NCI-H1417 treated with DMSO at 0.1 percent for 48 hours (cell line): Measurements from ENCODE around the gene PSMC3IP.
"Not testable (repeated sequence)": the region's sequence is repeated elsewhere in the genome, so short reads cannot be mapped to it uniquely, and the experiment has no call there.

ENCODE experiments used
- DNase-seq: peaks from one replicate; lab custom pipeline; 2025; lab: John Stamatoyannopoulos, UW

The PSMC3IP gene

DNA sequence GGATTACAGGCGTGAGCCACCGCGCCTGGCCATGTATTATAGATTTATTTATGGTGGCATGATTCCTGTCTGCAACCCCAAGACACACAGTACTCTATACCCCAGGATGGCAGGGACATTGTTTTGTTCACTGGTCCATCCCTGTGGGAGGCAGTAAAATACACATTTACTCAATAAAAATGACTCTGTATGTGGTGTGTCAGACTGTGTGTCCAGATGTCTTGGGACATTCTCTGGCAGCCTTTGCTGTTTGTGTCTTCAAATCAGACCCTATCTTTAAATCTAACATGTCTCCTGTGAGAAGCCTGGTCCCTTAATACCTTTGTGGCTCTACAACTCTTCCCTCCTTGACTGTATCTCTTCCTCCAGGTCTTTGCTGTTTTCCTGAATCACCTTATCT is 17.3 kb downstream of the PSMC3IP start:
- no peak for DNase-seq

GRCh38 chr17:42559075-42559474 is 18.5 kb downstream of the PSMC3IP start:
- DNase-seq, result no peak

DNA sequence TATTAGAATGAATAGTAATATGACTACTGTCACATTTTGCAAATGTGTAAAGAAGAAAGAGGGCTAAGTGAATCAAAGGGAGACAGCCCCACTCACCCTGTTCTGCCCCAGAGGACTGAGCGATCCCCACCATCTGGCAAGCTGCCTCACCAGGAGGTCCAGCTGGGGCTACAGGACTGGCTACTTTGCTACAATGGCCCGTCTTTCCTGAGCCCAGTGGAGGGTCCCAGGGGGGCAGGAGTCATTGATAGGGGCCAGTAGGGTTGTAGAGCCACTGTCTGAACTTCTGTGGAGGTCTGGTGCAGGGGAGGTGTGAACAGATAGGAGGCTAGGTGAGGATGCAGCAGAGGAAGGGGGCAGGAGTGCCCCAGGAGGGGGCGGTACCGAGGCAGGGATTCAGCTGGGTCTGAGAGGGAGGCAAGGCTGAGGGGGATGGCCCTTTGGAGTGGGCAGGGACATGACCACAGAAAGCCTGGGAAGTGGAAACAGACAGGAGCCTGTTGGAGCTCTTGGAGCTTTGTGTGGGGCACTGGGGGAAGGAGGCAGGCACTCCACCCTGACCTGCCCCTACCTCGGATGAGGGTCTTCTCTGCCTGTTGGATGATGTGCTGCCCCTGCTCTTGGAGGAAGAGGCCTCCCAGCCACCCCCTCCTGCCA is 21.4 kb downstream of the PSMC3IP start:
- DNase-seq, result not testable (repeated sequence)

GRCh38 chr17:42555122-42555622 is 22.4 kb downstream of the PSMC3IP start:
- no peak for DNase-seq

- DNase-seq, result no peak
Measured at GRCh38 chr17:42554250-42555121, 23.0 kb downstream of the PSMC3IP start.

- no peak for DNase-seq
Measured at GRCh38 chr17:42553866-42554249, 23.7 kb downstream of the PSMC3IP start.

- DNase-seq, result no peak
Measured at GRCh38 chr17:42553161-42553818, 24.2 kb downstream of the PSMC3IP start.

DNA sequence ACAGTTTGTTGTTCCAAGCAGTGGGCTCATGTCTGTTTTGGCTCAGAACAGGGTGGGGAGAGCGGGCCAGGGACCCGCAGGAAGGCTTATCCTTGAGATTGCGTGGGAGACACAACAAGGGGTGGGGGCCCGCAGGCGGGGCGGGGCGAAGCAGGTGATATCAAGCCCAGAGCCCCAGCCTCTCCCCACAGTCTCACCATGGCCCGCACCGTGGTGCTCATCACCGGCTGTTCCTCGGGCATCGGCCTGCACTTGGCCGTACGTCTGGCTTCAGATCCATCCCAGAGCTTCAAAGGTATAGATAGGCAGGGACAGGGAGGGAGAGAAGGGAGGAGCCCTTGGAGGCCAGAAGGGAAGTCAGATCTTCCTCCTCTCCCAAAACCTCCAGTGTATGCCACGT is 24.8 kb downstream of the PSMC3IP start, which contains the start of gene HSD17B1:
HSD17B1 (plus strand) TSS at position 188 of the 400 bp plus-strand sequence; CDS start at position 199, 11 bp downstream.
- DNase-seq, result not testable (repeated sequence)

- no peak for DNase-seq
Measured at GRCh38 chr17:42548993-42549755, 28.4 kb downstream of the PSMC3IP start.

DNA sequence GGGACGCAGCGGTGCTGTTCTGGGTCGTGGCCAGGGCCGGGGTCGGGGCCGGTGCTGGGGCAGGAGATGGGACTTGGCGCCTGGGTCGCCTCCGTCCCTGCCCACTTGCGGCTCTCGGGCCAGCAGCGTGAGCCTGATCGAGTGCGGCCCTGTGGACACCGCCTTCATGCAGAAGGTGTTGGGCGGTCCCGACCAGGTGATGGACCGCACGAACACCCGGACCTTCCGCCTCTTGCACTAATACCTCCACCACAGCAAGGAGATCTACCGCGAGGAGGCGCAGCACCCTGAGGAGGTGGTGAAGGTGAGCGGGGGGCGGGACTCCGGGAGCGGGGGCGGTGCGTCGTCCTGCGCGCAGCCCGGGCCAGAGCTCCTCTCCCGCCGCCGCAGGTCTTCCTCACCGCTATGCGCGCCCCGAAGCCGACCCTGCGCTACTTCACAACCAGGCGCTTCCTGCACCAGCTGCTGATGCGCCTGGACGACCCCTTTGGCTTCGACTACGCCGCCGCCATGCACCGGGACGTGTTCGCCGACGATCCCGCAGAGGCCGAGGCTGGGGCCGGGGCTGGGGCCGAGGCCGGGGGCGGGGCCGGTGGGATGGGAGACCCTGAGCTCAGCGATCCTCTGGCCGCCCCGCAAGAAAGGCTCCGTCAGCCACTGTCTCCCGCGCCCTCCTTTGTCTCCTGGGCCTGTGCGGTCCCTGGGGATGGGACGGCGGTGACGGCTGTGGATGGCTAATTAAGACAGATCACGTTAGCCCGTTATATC is 29.3 kb downstream of the PSMC3IP start:
- DNase-seq, result no peak

- DNase-seq, result no peak
Measured at GRCh38 chr17:42547698-42548069, 29.8 kb downstream of the PSMC3IP start.

- DNase-seq, result no peak
Measured at GRCh38 chr17:42547001-42547461, 30.5 kb downstream of the PSMC3IP start.

GRCh38 chr17:42545755-42546505 is 31.6 kb downstream of the PSMC3IP start:
- DNase-seq, result not testable (repeated sequence)

GRCh38 chr17:42544874-42545283 is 32.6 kb downstream of the PSMC3IP start:
- no peak for DNase-seq

- DNase-seq, result no peak
Measured at GRCh38 chr17:42543190-42544079, 34.1 kb downstream of the PSMC3IP start.

DNA sequence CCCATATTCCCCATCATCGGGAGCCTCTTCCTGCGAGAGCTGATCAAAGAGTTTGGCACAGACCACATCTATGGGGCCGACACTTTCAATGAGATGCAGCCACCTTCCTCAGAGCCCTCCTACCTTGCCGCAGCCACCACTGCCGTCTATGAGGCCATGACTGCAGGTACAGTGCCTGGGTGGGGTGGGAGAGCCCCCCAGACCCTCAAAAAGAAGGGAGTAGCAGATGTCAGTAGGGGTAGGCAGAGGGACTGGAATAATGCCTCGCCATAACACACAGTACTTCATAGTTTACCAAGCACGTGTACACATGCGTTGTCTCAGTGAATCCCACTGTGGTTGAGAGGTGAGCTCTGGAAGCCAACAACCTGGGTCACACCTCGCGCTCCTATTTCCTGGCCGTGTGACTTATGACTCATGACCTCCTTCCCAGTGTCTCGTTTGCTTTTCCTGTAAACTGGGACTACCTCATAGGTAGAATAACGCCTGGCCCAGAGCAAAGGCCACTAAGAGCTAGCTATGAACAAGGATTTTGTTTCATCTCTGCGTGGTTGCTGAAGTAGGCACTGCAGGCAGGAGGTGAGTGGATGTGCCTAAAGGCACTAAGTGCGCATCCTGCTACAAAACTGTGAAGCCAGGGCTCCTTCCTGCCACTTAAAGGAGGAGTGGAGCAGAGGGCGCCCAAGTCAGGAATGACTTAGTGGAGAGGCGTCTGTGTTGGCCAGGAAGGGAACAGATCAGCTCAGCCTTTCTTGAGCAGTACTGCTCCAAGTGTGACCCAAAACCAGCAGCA is 36.3 kb downstream of the PSMC3IP start:
- DNase-seq, result no peak

- DNase-seq, result not testable (repeated sequence)
Measured at GRCh38 chr17:42540558-42540957, 37.0 kb downstream of the PSMC3IP start.

DNA sequence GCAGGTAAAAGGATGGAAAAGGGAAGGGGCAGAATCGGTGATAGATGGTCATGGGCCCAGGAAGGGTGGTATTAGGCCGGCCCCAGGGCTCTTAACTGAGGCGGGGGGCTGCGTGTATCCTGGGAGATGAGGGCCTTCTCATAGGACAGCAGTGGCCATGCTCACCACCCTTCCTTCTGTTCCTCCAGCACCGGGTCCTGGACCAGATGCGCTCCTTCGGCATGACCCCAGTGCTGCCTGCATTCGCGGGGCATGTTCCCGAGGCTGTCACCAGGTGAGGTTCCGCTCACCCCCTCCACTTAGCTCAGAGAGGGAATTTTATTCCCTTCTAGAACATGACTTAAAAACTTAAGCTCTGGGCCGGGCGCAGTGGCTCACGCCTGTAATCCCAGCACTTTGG is 39.0 kb downstream of the PSMC3IP start:
- no peak for DNase-seq
